Inferior parietal cortex (tissue), 1 donor: ENCODE results near the gene KRT222.

ENCODE experiments used
- DNase-seq: peaks from one replicate; pipeline ENCODE4 v3.0.0-alpha.2; 2016; ENCODE audit errors: extremely low spot score

KRT222 gene

GRCh38 chr17:40664582-40665333 lies at the start of gene KRT222:
TSS of gene KRT222 (minus strand) at chr17:40665177. CDS start at chr17:40665099, 78 bp downstream.
- DNase-seq: peak; percentile 50

- DNase-seq: no peak
Measured at GRCh38 chr17:40714473-40714872, 49.5 kb upstream of the KRT222 start.

GRCh38 chr17:40707745-40708144 lies 42.8 kb upstream of the KRT222 start:
- no peak for DNase-seq

GRCh38 chr17:40705584-40705983 lies 40.6 kb upstream of the KRT222 start:
- DNase-seq: no peak

- DNase-seq: no peak
Measured at GRCh38 chr17:40703652-40704051, 38.7 kb upstream of the KRT222 start, which contains the start of gene KRT24. TSS of gene KRT24 (minus strand) at chr17:40703752. CDS start at chr17:40703693, 59 bp downstream.

GRCh38 chr17:40702271-40702670 lies 37.3 kb upstream of the KRT222 start:
- DNase-seq: no peak

- DNase-seq: no peak
Measured at GRCh38 chr17:40699853-40700252, 34.9 kb upstream of the KRT222 start.

GRCh38 chr17:40699371-40699770 lies 34.4 kb upstream of the KRT222 start:
- no peak for DNase-seq

- DNase-seq: no peak
Measured at GRCh38 chr17:40697297-40697696, 32.3 kb upstream of the KRT222 start.

- DNase-seq: no peak
Measured at GRCh38 chr17:40696651-40697072, 31.7 kb upstream of the KRT222 start.

- DNase-seq: no peak
Measured at GRCh38 chr17:40695874-40696472, 31.0 kb upstream of the KRT222 start.

GRCh38 chr17:40694584-40694983 lies 29.6 kb upstream of the KRT222 start:
- DNase-seq: no peak

GRCh38 chr17:40687106-40687505 lies 22.1 kb upstream of the KRT222 start:
- DNase-seq: no peak

GRCh38 chr17:40686192-40686591 lies 21.2 kb upstream of the KRT222 start:
- DNase-seq: no peak

GRCh38 chr17:40680998-40681397 lies 16.0 kb upstream of the KRT222 start:
- no peak for DNase-seq

GRCh38 chr17:40679523-40679907 lies 14.5 kb upstream of the KRT222 start:
- DNase-seq: no peak

- no peak for DNase-seq
Measured at GRCh38 chr17:40678902-40679522, 14.0 kb upstream of the KRT222 start.

GRCh38 chr17:40675905-40676304 lies 10.9 kb upstream of the KRT222 start:
- DNase-seq: no peak

- DNase-seq: no peak
Measured at GRCh38 chr17:40672654-40673053, 7.7 kb upstream of the KRT222 start.

- no peak for DNase-seq
Measured at GRCh38 chr17:40671282-40671681, 6.3 kb upstream of the KRT222 start.

GRCh38 chr17:40666331-40666730 lies 1.4 kb upstream of the KRT222 start:
- no peak for DNase-seq

- no peak for DNase-seq
Measured at GRCh38 chr17:40663252-40663651, 1.7 kb downstream of the KRT222 start.

GRCh38 chr17:40659911-40660310 lies 5.1 kb downstream of the KRT222 start:
- DNase-seq: no peak
